ENCODE data around the gene ZKSCAN5.
A peak's percentile ranks its signal among the peaks of the same experiment; 100 is the strongest.

Gene ZKSCAN5

GRCh38 chr7:99551334-99551733, 46.9 kb downstream of the ZKSCAN5 start:
- H3K27ac ChIP-seq (ENCODE audit: low read length) = no peak overlapping the region
- H3K4me3 ChIP-seq (ENCODE audit: low read length) = peak overlapping the region; percentile 88; the same call in 1 of the 2 replicates
- no peaks in the 10 kb centered on the region for H3K27me3 ChIP-seq (ENCODE audit: control insufficient read depth, insufficient read depth, low read length)
- H3K36me3 ChIP-seq (ENCODE audit: control insufficient read depth, insufficient read depth, low read length) = peaks cover 3% of the 10 kb centered on the region; the same call in 1 of the 2 replicates
- no peaks in the 10 kb centered on the region for H3K9me3 ChIP-seq (ENCODE audit: control insufficient read depth, insufficient read depth, low read length)
- DNase-seq (ENCODE audit: low read depth, low spot score) = no peak
- no CpG with 5 or more reads among the region's 15 CpGs for WGBS (ENCODE audit: insufficient coverage, insufficient read length)
- no peaks in the 10 kb centered on the region for H3K4me1 ChIP-seq (ENCODE audit: control insufficient read depth, insufficient read depth, low read length)

GRCh38 chr7:99551767-99552463, 47.5 kb downstream of the ZKSCAN5 start, which contains the start of gene FAM200A:
Gene FAM200A, minus strand, starts transcription at chr7:99552114. Its CDS starts 3,707 bp downstream, at chr7:99548407.
- peak; percentile 92 for DNase-seq (ENCODE audit: low read depth, low spot score)
- Histone ChIP-seq H3K4me3 (ENCODE audit: low read length) (peak within 1 kb of the TSS; percentile 88; the same call in 1 of the 2 replicates), H3K4me1 (ENCODE audit: control insufficient read depth, insufficient read depth, low read length) (no peaks in the 10 kb centered on the region), H3K27ac (ENCODE audit: low read length) (no peak within 1 kb of the TSS), H3K9me3 (ENCODE audit: control insufficient read depth, insufficient read depth, low read length) (no peaks in the 10 kb centered on the region), H3K27me3 (ENCODE audit: control insufficient read depth, insufficient read depth, low read length) (no peaks in the 10 kb centered on the region), H3K36me3 (ENCODE audit: control insufficient read depth, insufficient read depth, low read length) (peaks cover 3% of the 10 kb centered on the region; the same call in 1 of the 2 replicates)
- no CpG with 5 or more reads among the region's 37 CpGs for WGBS (ENCODE audit: insufficient coverage, insufficient read length)

DNA sequence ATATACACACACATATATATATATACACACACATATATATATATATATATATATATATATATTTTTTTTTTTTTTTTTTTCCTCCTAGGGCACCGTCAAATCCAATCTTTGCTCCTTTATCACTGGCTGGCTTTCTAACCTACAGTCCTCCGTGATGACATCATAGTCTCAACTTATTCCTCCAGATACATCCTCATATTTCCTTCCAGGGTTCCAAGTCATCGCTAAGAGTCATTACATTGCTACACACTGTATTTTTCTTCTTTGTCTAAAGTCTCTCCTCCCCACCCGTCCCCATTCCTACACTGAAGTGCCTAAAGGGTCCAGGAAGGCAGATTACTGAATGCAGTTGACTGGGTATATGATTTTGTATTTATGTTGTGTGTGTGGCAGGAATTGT, 48.6 kb downstream of the ZKSCAN5 start:
- WGBS (ENCODE audit: insufficient coverage, insufficient read length) = no CpG with 5 or more reads among the region's 4 CpGs
- H3K36me3 ChIP-seq (ENCODE audit: control insufficient read depth, insufficient read depth, low read length) = peaks cover under 1% of the 10 kb centered on the region; the same call in 1 of the 2 replicates
- no peaks in the 10 kb centered on the region for H3K9me3 ChIP-seq (ENCODE audit: control insufficient read depth, insufficient read depth, low read length)
- no peaks in the 10 kb centered on the region for H3K4me1 ChIP-seq (ENCODE audit: control insufficient read depth, insufficient read depth, low read length)
- no peak overlapping the region for H3K27ac ChIP-seq (ENCODE audit: low read length)
- H3K27me3 ChIP-seq (ENCODE audit: control insufficient read depth, insufficient read depth, low read length) = no peaks in the 10 kb centered on the region
- no peak overlapping the region for H3K4me3 ChIP-seq (ENCODE audit: low read length)
- no peak for DNase-seq (ENCODE audit: low read depth, low spot score)

DNA sequence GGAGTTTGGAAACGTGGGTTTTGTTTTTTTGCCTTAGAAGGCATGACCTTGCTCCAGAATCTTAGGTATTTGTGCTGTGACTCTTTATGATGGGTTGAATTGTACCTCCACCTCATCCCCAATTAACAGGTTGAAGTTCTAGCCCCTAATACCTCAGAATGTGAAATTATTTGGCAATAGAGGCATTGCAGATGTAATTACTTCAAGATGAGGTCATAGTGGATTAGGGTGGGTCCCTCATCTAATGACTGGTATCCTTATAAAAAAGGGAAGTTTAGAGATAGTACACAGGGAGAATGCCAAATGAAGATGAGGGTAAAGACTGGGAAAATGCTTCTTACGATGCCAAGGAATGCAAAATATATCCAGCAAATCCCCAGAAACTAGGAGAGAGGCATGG, 50.5 kb downstream of the ZKSCAN5 start:
- H3K36me3 ChIP-seq (ENCODE audit: control insufficient read depth, insufficient read depth, low read length) = no peaks in the 10 kb centered on the region
- H3K4me1 ChIP-seq (ENCODE audit: control insufficient read depth, insufficient read depth, low read length) = no peaks in the 10 kb centered on the region
- no peak overlapping the region for H3K4me3 ChIP-seq (ENCODE audit: low read length)
- no peaks in the 10 kb centered on the region for H3K9me3 ChIP-seq (ENCODE audit: control insufficient read depth, insufficient read depth, low read length)
- no peaks in the 10 kb centered on the region for H3K27me3 ChIP-seq (ENCODE audit: control insufficient read depth, insufficient read depth, low read length)
- WGBS (ENCODE audit: insufficient coverage, insufficient read length) = no CpG with 5 or more reads among the region's 2 CpGs
- no peak for DNase-seq (ENCODE audit: low read depth, low spot score)
- H3K27ac ChIP-seq (ENCODE audit: low read length) = no peak overlapping the region

DNA sequence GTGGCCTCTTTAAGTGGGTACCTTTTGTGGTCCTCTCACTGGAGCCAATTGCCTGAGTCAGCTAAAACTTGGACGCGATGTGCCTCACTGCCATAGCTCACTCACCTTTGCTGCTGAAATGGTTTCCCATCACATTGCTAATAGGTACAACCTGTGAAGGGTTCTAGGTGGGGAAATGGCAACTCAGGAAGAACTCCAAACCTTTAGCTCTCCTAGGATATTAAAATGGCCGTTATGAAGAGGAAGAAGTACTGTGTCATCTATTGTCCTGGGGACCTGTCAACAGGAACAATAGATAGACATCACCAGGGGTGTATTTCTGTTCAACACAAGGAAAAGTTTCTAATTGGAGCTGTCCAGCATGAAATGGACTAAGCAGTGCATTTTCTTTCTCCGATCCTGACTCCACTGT, 52.7 kb downstream of the ZKSCAN5 start:
- Histone ChIP-seq H3K4me3 (ENCODE audit: low read length) (no peak overlapping the region), H3K27me3 (ENCODE audit: control insufficient read depth, insufficient read depth, low read length) (no peaks in the 10 kb centered on the region), H3K27ac (ENCODE audit: low read length) (no peak overlapping the region), H3K4me1 (ENCODE audit: control insufficient read depth, insufficient read depth, low read length) (no peaks in the 10 kb centered on the region), H3K9me3 (ENCODE audit: control insufficient read depth, insufficient read depth, low read length) (no peaks in the 10 kb centered on the region), H3K36me3 (ENCODE audit: control insufficient read depth, insufficient read depth, low read length) (peaks cover 8% of the 10 kb centered on the region; the same call in 1 of the 2 replicates)
- no peak for DNase-seq (ENCODE audit: low read depth, low spot score)
- WGBS (ENCODE audit: insufficient coverage, insufficient read length) = no CpG with 5 or more reads among the region's 4 CpGs

DNA sequence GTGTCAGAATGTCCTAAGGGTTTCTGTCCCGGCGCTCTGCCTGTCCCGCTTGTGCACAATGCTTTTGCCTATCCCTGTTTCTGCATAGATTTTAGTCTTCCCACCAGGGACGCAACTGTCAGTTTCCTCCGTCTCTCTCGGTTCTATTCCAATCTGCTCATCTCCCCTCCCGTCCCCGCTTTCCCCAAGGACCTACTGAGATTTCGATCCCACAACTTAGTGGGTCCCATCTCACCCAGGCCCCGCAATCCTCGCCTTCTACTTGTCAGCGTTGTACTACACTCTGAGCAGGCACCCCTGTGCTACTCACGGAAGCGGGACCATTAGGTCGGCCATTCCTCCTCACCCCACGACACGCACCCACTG, 53.5 kb downstream of the ZKSCAN5 start:
- Histone ChIP-seq H3K9me3 (ENCODE audit: control insufficient read depth, insufficient read depth, low read length) (no peaks in the 10 kb centered on the region), H3K4me1 (ENCODE audit: control insufficient read depth, insufficient read depth, low read length) (no peaks in the 10 kb centered on the region), H3K27ac (ENCODE audit: low read length) (no peak overlapping the region), H3K4me3 (ENCODE audit: low read length) (peak overlapping the region; percentile 99), H3K36me3 (ENCODE audit: control insufficient read depth, insufficient read depth, low read length) (peaks cover 10% of the 10 kb centered on the region; the same call in 1 of the 2 replicates), H3K27me3 (ENCODE audit: control insufficient read depth, insufficient read depth, low read length) (no peaks in the 10 kb centered on the region)
- DNase-seq (ENCODE audit: low read depth, low spot score) = no peak
- WGBS (ENCODE audit: insufficient coverage, insufficient read length) = no CpG with 5 or more reads among the region's 17 CpGs

GRCh38 chr7:99558306-99559174, 54.1 kb downstream of the ZKSCAN5 start, which contains the start of gene ZNF655:
Gene ZNF655, plus strand, starts transcription at chr7:99558642. Its CDS starts 1,918 bp downstream, at chr7:99560560.
- DNase-seq (ENCODE audit: low read depth, low spot score) = peak; percentile 71
- Histone ChIP-seq H3K36me3 (ENCODE audit: control insufficient read depth, insufficient read depth, low read length) (peaks cover 10% of the 10 kb centered on the region; the same call in 1 of the 2 replicates), H3K9me3 (ENCODE audit: control insufficient read depth, insufficient read depth, low read length) (no peaks in the 10 kb centered on the region), H3K27me3 (ENCODE audit: control insufficient read depth, insufficient read depth, low read length) (no peaks in the 10 kb centered on the region), H3K4me3 (ENCODE audit: low read length) (peak within 1 kb of the TSS; percentile 99), H3K27ac (ENCODE audit: low read length) (no peak within 1 kb of the TSS), H3K4me1 (ENCODE audit: control insufficient read depth, insufficient read depth, low read length) (no peaks in the 10 kb centered on the region)
- no CpG with 5 or more reads among the region's 73 CpGs for WGBS (ENCODE audit: insufficient coverage, insufficient read length)

DNA sequence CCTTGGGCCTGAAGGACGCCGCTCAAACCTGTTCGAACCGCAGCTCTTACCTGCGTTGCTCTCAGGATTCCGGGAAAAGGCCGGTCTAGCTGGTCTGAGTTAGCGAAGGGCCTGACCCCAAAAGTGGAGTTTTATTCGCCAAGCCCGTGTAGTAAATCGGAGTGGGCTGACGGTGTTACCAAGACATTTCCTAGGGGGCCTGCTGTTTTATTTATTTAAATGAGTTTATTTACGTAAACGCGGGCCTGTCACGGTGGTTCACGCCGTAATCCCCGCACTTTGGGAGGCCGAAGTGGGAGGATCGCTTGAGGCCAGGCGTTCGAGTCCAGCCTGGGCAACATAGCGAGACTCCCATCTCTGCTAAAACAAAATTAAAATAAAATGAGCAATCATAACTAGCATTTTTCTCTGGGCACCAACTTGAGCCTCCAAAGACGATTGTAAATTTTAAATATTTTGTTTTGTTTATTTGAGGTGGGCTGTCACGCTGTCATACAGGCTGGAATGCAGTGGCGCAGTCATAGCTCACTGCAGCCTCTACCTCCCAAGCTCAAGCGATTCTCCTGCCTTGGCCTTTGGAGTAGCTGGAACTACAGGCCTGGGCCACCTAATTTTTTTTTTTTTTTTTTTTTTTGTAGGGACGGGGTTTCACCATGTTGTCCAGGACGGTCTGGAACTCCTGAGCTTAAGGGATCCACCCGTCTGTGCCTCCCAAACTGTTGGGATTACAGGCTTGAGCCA, 54.9 kb downstream of the ZKSCAN5 start:
- Histone ChIP-seq H3K27me3 (ENCODE audit: control insufficient read depth, insufficient read depth, low read length) (no peaks in the 10 kb centered on the region), H3K9me3 (ENCODE audit: control insufficient read depth, insufficient read depth, low read length) (no peaks in the 10 kb centered on the region), H3K4me1 (ENCODE audit: control insufficient read depth, insufficient read depth, low read length) (no peaks in the 10 kb centered on the region), H3K27ac (ENCODE audit: low read length) (no peak overlapping the region), H3K4me3 (ENCODE audit: low read length) (peak overlapping the region; percentile 99), H3K36me3 (ENCODE audit: control insufficient read depth, insufficient read depth, low read length) (peaks cover 12% of the 10 kb centered on the region; the same call in 1 of the 2 replicates)
- WGBS (ENCODE audit: insufficient coverage, insufficient read length) = no CpG with 5 or more reads among the region's 31 CpGs
- no peak for DNase-seq (ENCODE audit: low read depth, low spot score)

GRCh38 chr7:99560834-99561736, 56.6 kb downstream of the ZKSCAN5 start:
- no CpG with 5 or more reads among the region's 7 CpGs for WGBS (ENCODE audit: insufficient coverage, insufficient read length)

More at GRCh38 chr7:99560834-99561736, 56.6 kb downstream of the ZKSCAN5 start:
- DNase-seq (ENCODE audit: low read depth, low spot score) = no peak
- Histone ChIP-seq H3K9me3 (ENCODE audit: control insufficient read depth, insufficient read depth, low read length) (no peaks in the 10 kb centered on the region), H3K4me3 (ENCODE audit: low read length) (no peak overlapping the region), H3K4me1 (ENCODE audit: control insufficient read depth, insufficient read depth, low read length) (no peaks in the 10 kb centered on the region), H3K36me3 (ENCODE audit: control insufficient read depth, insufficient read depth, low read length) (peaks cover 12% of the 10 kb centered on the region; the same call in 1 of the 2 replicates), H3K27ac (ENCODE audit: low read length) (no peak overlapping the region), H3K27me3 (ENCODE audit: control insufficient read depth, insufficient read depth, low read length) (no peaks in the 10 kb centered on the region)
